AG04450 (cell line): ENCODE results near the gene ACAN. TPM values are rescaled to one million over a fixed set of nuclear protein-coding genes. Genes with fewer than 3 reads are reported as not detected.

Experiments
- CTCF ChIA-PET: fragments of 300-600, 350-600 bp; formaldehyde crosslinking; extraction: SDS; loops from one replicate; lab custom pipeline; 2022; ENCODE audit warnings: antibody characterized with exemption, inconsistent platforms; lab: Charles Lee
- POLR2A ChIA-PET: fragments of 350-600 bp; formaldehyde crosslinking; extraction: SDS; loops from one replicate; lab custom pipeline; 2021; ENCODE audit warnings: antibody characterized with exemption, inconsistent platforms; lab: Yijun Ruan, JAX
- DNase-seq: peaks from one replicate; pipeline ENCODE4 v3.0.0-alpha.2; 2011; ENCODE audit warnings: low read depth, low spot score
- H3K27ac ChIP-seq: one replicate; pipeline ENCODE4 v1.5.1; 2012; ENCODE audit warnings: low read depth, low read length, control low read depth
- H3K27me3 ChIP-seq: one replicate; pipeline ENCODE4 v1.6.0; 2012; ENCODE audit warnings: low read length; ENCODE audit not compliant: control insufficient read depth, insufficient read depth
- H3K4me3 ChIP-seq: 2 replicates; pipeline ENCODE4 v1.5.1; 2011; ENCODE audit warnings: mild to moderate bottlenecking, low read depth, low read length, control low read depth
- H3K9me3 ChIP-seq: 2 replicates; pipeline ENCODE4 v1.5.1; 2012; ENCODE audit warnings: low read length; ENCODE audit not compliant: control insufficient read depth, insufficient read depth
- CTCF ChIP-seq: IDR thresholded peaks from 2 replicates; pipeline ENCODE4 v1.5.1; 2011; ENCODE audit warnings: low read depth, low read length, control low read depth, inconsistent platforms
- polyA plus RNA-seq: library from polyadenylated mRNA; depleted of rRNA; stranded (reverse); fragments of >200 nt; gene quantifications from 2 replicates; pipeline ENCODE4 v1.2.3, GENCODE V29; 2011

Gene ACAN
- polyA plus RNA-seq, 1 experiment, result 0.20 TPM

- Histone ChIP-seq H3K27ac (no peak overlapping the region), H3K27me3 (peaks cover 26% of the 10 kb centered on the region), H3K4me3 (no peak overlapping the region), H3K9me3 (peaks cover under 1% of the 10 kb centered on the region; the same call in 1 of the 2 replicates)
- CTCF ChIA-PET, result no interaction called here
- POLR2A ChIA-PET, result no interaction called here
- no peak for DNase-seq
- TF ChIP-seq CTCF, result no peak
These were observed 57.0 kb downstream of the ACAN start for GRCh38 chr15:88860212-88860611.

- peaks cover 24% of the 10 kb centered on the region for H3K27me3 ChIP-seq
- no peak overlapping the region for H3K4me3 ChIP-seq
- no peaks in the 10 kb centered on the region for H3K9me3 ChIP-seq
- POLR2A ChIA-PET, result interaction anchor here (0.6 kb wide), 1 partner anchor 152 kb away, joined by 3 read pairs; no protein-coding TSS in a partner anchor
- no peak for TF ChIP-seq CTCF
- CTCF ChIA-PET, result interaction anchor here (1.5 kb wide), 1 partner anchor 239 kb away, joined by 3 read pairs; no protein-coding TSS in a partner anchor
- H3K27ac ChIP-seq, result no peak overlapping the region
- no peak for DNase-seq
These were observed 60.2 kb downstream of the ACAN start for GRCh38 chr15:88863412-88863811.

- CTCF ChIA-PET, result interaction anchor here (0.6 kb wide), 1 partner anchor 9 kb away, joined by 3 read pairs; no protein-coding TSS in a partner anchor
- POLR2A ChIA-PET, result no interaction called here
These were observed 61.7 kb downstream of the ACAN start for GRCh38 chr15:88864861-88865497.

GRCh38 chr15:88865498-88866099 is 62.4 kb downstream of the ACAN start:
- Histone ChIP-seq H3K9me3 (no peaks in the 10 kb centered on the region), H3K4me3 (no peak overlapping the region), H3K27me3 (peaks cover 25% of the 10 kb centered on the region), H3K27ac (no peak overlapping the region)
- no peak for DNase-seq
- POLR2A ChIA-PET, result no interaction called here
- no peak for TF ChIP-seq CTCF
- CTCF ChIA-PET, result no interaction called here

More at GRCh38 chr15:88864861-88865497, 61.7 kb downstream of the ACAN start:
- H3K27me3 ChIP-seq, result peaks cover 27% of the 10 kb centered on the region
- no peak overlapping the region for H3K27ac ChIP-seq
- no peak overlapping the region for H3K4me3 ChIP-seq
- no peaks in the 10 kb centered on the region for H3K9me3 ChIP-seq
- no peak for TF ChIP-seq CTCF
- DNase-seq, result no peak

- DNase-seq, result no peak
- TF ChIP-seq CTCF, result no peak
- POLR2A ChIA-PET, result no interaction called here
- H3K4me3 ChIP-seq, result no peak overlapping the region
- CTCF ChIA-PET, result interaction anchor here (1.2 kb wide), 1 partner anchor 13 kb away, joined by 3 read pairs; no protein-coding TSS in a partner anchor
- H3K27ac ChIP-seq, result no peak overlapping the region
- no peaks in the 10 kb centered on the region for H3K9me3 ChIP-seq
- peaks cover 22% of the 10 kb centered on the region for H3K27me3 ChIP-seq
These were observed 63.2 kb downstream of the ACAN start for GRCh38 chr15:88866295-88866881.
